SIG-M5 treated with dmso at 0.1 percent for 504 hours (cell line): ENCODE measurements around the gene FOS.

Experiments
- DNase-seq: peaks from one replicate; lab custom pipeline; 2025; ENCODE audit not compliant: unreplicated experiment; lab: John Stamatoyannopoulos, UW

FOS gene

DNA sequence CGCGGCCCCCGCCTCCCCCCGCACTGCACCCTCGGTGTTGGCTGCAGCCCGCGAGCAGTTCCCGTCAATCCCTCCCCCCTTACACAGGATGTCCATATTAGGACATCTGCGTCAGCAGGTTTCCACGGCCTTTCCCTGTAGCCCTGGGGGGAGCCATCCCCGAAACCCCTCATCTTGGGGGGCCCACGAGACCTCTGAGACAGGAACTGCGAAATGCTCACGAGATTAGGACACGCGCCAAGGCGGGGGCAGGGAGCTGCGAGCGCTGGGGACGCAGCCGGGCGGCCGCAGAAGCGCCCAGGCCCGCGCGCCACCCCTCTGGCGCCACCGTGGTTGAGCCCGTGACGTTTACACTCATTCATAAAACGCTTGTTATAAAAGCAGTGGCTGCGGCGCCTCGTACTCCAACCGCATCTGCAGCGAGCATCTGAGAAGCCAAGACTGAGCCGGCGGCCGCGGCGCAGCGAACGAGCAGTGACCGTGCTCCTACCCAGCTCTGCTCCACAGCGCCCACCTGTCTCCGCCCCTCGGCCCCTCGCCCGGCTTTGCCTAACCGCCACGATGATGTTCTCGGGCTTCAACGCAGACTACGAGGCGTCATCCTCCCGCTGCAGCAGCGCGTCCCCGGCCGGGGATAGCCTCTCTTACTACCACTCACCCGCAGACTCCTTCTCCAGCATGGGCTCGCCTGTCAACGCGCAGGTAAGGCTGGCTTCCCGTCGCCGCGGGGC is at the start of gene FOS:
FOS (plus strand) TSS at position 407 of the 731 bp plus-strand sequence; CDS start at position 562, 155 bp downstream.
- peak; percentile 88 for DNase-seq

DNA sequence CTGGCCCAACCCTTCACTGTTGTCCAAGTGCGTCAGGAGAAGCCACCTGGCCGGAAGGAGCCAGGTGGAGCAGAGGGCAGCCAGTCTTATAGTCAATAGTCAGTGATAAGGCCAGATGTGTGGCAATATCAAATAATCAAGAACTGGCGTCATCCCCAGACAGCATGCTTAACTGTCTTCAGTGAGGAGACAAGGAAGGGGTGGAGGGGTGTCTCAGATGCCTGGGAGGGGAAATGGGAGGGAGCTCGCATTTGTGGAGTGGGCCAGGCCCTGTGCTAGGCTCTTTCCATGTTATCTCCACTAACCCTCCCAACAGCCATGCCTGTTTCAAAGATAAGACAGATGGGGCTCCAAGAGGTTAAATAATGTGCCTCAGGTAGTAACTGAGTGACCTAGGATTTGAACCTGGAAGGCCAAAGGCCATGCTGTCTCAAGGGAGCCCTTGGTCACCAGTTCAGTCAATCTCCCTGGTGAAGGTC is 48.9 kb upstream of the FOS start:
- DNase-seq: no peak

DNA sequence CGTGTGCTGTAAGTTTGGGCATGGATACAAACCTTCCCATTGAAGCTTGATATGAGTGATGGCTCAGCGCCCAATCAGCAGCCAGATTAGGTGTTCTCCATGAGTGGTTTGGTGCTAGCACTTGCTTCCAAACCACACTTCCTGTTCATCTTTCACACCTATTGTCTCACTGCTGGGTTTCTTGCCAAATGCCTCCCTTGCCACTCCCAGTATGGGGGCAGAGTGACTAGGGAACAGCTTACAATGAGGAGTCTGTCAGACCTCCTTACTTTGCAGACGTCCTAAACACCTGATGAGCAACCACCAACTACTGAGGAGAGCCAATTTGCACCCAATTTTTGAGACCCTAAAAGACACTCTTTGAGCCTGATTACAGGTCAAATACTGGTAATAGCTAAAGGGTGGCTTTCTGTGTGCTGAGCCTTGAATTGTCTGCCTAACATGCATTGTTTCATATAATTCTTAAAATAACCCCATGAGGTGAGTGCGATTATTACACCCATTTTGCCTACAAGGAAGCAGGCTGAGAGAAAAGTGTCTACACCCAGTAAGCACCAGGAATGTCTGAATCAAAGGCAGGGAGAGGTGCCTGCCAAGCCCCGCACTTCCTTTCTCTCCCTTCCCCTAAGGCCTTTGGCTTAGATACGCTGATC is 48.4 kb upstream of the FOS start:
- peak; percentile 11 for DNase-seq

DNA sequence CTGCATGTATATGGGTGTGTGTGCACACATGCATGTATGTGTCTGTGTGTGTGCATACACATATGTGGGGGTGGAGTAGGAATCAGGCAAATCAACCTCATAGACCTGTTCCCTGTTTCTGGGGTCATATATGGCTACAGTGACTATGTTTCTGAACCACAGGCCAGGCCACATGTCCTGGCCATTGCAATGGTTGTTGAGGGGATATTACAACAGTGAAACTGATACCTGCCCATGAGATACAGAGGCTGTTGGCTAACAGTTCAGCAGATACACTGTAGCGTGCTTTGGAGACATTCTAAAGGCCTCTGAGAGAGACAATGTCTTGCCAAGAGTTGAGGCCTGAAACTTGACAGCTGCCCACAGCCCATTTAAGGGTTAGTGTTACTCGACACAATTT is 47.3 kb upstream of the FOS start:
- no peak for DNase-seq

DNA sequence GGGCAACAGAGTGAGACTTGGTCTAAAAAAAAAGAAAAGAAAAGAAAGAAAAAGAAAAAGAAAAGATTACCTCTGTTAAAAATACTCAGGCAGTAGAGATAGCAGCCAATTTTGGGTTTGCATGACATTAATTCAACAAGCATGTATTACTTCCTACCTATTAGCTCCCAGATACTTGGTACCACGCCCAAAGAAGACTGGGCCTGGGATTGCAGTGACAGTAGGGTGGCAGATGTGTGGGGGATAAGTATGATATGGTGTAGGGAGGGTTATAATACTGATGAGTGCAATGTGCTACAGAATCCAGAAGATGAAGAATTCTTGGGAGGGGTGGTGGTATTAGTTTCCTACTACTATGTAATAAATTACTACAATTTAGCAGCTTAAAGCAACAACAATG is 46.4 kb upstream of the FOS start:
- no peak for DNase-seq

DNA sequence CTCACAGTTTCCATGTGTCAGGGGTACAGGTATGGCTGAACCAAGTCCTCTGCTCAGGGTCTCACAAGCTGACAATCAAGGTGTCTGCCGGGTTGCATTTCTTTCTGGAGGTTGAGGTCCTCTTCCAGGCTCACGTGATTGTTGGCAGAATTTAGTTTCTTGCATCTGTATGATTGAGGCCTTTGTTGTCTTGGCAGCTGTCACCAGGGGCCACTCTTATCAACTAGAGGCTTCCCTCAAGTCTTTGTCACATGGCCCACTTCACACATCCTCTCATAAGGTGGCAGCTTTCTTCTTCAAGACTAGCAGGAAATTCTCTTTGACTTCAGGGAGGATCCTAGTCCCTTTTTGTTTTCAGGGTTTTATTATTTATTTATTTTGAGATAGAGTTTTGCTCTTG is 46.0 kb upstream of the FOS start:
- DNase-seq: no peak

DNA sequence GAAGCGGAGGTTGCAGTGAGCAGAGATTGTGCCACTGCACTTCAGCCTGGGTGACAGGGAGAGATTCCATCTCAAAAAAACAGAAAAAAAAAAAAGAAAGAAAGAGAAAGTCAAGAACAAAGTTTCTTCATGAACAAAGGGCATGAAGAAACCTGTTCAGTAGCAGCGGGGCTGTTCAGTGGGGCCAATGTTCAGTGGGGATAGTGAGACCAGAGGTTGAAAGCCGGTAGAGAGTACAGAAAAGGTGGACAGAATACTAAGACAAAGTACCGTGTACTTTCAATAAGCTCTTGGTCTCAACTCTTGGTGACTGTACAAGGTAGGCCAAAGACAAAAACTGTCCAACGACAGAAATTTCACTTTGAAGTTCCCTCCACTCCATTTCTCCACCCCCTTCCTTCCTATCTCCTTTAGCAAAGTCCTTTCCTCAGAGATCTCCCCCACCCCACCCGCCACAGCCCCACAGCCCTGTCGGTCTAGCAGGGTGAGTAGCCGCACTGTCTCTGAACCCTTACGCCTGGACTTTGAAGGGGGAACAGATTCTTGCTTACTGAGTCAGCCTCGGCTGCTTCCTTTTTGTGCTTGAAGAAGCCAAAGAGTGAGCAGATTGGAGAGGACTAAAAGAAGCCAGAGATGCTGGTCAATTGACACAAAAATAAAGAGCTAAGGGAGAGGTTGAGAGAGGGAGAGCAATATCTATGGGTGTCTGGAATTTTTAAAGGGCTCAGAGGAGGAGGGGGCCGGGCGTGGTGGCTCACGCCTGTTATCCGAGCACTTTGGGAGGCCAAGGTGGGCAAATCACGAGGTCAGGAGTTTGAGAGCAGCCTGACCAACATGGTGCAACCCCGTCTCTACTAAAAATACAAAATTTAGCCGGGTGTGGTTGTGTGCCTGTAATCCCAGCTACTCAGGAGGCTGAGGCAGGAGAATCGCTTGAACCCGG is 44.2 kb upstream of the FOS start:
- DNase-seq: peak; percentile 65

DNA sequence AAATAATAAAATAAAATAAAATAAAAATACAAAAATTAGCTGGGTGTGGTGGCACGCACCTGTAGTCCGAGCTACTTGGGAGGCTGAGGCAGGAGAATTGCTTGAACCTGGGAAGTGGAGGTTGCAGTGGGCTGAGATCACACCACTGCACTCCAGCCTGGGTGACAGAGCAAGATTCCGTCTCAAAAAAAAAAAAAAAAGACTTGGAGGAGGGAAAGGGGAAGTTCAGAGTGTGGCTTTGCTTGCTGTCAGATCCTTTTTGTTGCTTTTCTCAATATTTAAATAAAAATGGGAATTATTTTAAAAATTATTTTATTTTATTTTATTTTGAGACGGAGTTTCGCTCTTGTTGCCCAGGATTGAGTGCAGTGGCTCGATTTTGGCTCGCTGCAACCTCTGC is 43.4 kb upstream of the FOS start:
- DNase-seq: peak; percentile 28

DNA sequence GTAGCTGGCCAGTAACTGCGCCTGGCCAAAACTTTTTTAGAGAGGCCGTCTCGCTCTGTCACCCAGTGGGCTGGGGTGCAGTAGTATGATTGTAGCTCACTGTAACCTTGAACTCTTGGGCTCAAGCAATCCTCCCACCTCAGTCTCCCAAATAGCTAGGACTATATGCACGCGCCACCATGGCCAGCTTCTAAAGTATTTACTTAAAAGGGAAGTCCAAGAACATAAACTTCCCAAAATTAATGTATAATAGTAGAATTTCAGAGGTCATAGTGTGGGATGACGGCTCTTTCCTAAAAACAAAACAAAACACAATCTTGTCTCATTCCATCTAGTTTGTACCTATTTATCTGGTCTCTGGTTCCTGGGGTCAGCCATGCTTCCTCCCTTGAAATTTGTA is 42.2 kb upstream of the FOS start:
- DNase-seq: no peak

DNA sequence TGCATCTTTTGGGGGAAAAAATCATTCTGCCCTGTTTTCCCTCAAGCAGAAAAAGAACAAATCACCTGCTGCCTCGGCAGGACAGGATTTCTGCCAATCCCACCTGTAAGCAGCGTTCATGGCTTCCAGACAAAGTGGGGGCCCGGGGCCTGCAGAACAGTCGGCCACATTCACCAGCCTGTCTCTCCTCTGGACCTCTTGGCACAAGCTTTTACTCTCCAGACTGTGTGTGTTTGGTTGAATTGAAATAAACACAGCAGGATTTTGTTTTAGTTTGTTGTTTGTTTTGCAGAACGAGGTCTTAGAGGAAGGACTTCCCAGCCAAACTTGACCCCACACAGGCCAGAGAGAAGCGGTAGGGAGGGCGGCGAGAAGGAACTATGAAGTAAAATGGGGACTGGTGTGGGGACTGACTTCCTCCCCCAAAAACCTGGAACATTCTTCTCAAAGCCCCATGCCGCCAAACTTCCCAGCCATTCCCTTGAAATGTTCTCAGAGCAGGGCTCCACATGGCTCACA is 41.7 kb upstream of the FOS start:
- no peak for DNase-seq

DNA sequence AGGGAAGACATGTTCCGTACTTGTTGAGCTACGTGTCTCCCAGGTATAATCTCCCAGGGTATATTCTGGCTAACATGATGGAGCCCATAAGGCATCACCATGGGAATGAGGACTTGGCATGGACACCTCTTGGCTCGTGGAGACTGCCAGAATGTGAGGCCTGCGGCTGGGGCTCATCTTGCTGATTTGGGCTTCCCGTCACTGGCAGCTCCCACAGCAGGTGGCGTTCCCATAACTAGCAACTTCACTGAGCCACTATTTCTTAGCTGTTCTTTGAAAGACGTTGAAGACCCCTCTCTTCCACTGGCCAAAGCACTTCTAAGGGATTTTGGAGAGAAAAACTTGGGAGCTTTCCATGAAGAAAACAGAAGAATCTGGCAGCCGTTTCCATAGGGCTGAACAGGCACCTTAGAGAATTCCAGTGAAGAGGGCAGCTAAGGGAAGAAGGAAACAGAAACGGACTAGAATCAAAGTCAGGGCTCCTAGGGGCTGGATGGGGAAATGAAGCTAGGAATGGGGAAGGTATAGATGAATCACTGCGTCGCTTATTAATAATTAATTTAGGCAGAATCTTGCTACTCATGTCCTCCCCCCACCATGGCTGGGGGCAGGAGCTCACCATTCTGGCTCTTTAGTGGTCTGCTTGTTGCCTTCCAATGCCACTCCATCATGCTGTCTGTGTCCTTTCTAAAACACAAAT is 39.7 kb upstream of the FOS start:
- DNase-seq: no peak

DNA sequence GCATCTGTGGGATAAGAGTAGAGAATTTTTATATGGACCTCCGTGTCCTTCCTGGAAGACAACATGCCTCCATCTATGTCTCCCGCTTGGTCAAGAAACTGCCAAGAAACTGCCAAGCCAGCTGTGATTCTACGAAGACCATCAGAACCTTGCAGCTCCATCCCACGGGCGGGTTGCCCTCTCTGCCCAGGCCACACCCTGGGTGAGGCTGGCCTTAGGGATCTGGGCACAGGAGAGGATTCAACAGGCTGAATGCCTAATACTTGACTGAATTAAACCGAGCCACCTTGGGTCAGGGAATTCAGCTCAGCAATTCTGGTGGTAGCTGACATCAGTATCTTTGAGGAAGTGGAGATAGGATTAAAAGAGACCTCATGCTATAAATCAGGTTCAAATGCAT is 37.8 kb upstream of the FOS start:
- no peak for DNase-seq

DNA sequence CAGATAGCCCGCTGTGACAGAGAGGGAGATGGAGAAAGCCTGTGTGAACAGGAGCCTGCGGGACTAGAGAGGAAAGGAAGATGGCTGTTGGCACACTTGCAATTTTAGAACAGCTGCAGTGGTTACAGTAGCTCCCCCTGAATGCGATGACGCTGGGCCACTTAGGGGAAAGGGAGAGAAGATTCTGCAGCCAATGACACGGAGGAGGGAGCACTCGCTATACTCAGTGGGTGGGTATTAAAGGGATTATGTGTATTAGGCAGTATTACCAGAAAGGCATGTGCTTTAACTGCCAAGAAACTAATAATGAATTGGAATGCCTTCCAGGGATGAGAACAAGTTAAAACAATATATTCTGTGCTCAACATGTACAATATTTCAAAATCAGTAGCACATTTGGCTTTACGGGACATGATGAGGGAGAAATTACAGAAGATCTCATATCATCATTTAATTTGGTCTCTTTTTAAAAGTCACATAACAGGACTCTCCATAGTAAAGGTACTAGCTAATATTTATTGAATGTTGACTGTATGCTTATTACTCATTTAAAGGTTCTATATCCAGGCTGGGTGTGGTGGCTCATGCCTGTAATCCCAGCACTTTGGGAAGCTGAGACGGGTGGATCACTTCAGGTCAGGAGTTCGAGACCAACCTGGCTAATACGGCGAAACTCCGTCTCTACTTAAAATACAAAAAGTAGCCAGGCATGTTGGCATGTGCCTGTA is 35.9 kb upstream of the FOS start:
- DNase-seq: no peak

DNA sequence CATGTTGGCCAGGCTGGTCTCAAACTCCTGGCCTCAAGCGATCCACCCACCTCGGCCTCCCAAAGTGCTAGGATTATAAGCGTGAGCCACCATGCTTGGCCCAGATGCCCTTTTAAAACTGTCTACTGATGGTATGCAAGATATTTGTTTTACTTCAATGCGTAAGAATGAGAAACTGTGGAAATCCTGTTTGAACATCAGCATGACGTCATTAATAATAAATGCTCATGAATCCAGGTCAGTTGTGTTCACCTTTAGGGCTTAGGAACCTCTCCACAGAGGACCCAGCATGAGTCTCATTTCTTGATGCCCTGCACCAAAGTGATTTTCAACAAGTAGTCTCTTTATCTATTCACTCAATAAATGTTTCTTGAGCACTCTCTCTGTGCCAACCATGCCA is 34.5 kb upstream of the FOS start:
- DNase-seq: no peak

DNA sequence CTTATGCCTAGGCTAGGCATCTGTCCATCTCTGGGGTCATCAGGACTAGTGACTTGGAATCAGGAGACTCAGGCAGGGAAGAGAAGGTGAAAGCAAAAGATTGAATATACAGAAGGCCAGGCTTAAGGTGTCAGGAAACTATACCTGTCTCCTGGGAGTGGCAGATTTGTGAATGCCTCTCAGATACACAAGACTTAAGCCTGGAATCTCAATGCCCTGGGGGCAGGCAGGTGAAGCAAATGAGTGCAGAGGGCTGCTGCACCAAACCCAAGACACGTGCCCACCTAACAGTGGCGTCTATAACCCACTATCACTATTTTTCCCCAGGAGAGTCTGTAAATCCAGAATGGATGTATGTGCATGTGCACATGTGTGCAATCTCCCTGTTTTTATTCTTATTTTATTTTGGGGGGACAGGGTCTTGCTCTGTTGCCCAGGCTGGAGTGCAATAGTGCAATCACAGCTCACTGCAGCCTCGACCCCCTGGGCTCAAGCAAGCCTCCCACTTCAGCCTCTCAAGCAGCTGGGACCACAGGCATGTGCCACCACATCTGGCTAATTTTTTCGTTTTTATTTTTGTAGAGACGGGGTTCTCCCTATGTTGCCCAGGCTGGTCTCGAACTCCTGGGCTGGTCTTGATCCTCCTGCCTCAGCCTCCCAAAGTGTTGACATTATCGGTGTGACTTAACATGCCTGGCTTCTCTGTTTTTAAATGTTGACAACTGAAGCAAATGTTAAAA is 31.9 kb upstream of the FOS start:
- DNase-seq: no peak

DNA sequence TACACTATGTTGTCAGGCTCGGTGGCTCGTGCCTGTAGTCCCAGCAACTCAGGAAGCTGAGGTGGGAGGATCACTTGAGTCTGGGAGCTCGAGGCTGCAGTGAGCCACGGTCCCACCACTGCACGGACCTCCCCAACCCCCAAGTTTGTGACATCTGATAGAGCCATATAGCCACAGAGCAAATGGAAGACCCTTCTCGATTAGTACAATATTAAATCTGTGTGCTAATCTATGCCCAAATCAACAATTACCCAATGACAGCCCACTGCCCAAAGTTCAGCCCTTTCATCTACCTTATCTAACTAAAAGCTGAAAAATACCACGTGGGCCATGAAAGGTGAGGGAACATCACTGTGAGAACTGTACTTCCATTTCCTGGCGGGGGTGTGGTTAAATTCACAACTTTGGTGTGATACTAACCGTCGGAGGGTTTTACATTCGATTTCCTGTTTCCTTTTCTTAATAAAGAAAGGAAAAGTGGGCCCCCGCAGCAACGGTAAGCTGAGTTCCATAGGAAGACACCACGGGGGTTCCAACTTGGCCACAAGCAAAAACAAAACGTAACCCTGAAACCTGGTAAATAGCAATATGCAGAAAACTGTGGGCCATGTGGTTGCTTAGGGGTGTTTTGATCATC is 31.2 kb upstream of the FOS start:
- DNase-seq: no peak

DNA sequence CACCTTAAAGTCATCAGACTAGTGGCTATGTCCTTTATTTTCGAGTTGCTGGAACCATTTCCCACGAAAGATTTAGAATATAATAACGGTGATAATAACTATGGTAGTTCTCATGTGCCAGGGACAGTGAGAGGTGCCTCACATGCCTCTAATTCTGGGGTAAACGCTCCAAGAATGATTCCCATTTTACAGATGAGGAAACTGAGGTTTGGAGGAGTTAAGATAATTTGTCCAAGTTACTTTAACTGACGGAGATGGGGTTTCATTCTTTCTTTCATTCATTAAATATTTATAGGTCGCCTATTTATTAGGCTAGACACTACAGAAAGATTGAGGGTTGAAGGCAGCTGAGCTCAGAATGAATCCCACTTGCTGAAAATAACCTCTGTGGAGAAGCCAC is 30.7 kb upstream of the FOS start:
- DNase-seq: no peak

DNA sequence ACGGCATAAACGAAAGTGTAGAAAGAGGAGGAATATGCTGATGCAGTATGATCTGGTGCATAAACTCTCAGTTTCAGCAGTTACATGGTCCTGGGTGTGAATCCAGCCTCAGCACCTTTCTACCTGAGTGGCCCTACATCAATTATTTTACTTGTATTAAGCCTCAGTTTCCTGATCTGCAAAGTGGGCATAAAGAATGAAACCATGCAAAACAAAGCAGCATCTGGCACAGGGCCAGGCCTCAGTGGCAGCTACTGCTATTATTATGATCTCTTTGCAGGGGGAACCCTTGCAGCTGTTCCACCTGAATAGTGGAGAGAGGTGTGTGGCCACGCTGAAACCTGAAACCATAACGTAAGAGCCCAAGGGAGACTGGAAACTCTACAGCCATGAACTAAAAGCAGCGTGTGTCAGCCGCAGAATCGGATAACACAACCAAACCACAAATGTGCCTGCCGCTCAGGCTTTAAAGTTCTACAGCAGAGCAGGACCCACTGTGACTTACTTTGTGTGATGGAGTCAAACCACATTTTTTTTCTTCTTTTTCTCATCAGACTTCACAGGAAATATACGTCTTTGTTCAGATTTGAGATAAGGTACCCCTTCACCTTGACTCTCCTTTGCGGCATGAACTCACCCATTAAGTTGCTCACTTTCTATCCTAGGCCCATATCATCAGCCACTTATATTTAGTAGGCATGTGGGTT is 29.2 kb upstream of the FOS start:
- DNase-seq: no peak
